Thoracic aorta (tissue), 2 donors: Measurements from ENCODE around the gene RGL1. TPM values are rescaled to one million over a fixed set of nuclear protein-coding genes. Genes with fewer than 3 reads are reported as not detected.

Source experiments
- ATAC-seq: fragments of 150-250 bp; one replicate; pipeline ENCODE4 v1.8.0; 2017; ENCODE audit warnings: low read depth; ENCODE audit not compliant: insufficient number of reproducible peaks, low FRiP score
- DNase-seq: peaks from one replicate; pipeline ENCODE4 v3.0.0-alpha.2; 2020; ENCODE audit warnings: low spot score
- H3K27ac ChIP-seq, 2 donors: fragments of 200-600 bp; sonication (generic); 1 replicate in 1 of 2; 2 replicates in 1 of 2; pipeline ENCODE4 v1.5.1; 2016; ENCODE audit warnings: mild to moderate bottlenecking in 2 of 2, moderate library complexity in 2 of 2
- H3K27me3 ChIP-seq: fragments of 200-600 bp; sonication (generic); replicated peaks from 2 replicates; pipeline ENCODE4 v1.6.0; 2016; ENCODE audit warnings: mild to moderate bottlenecking; ENCODE audit not compliant: insufficient read depth
- H3K36me3 ChIP-seq: fragments of 200-600 bp; sonication (generic); one replicate; pipeline ENCODE4 v1.5.1; 2016
- H3K4me1 ChIP-seq, 2 donors: fragments of 200-600 bp; sonication (generic); 1 replicate in 1 of 2; 2 replicates in 1 of 2; pipeline versions ENCODE4 v1.5.1 to v1.6.0; 2016; ENCODE audit warnings: low read depth in 2 of 2, mild to moderate bottlenecking in 1 of 2; ENCODE audit not compliant: control insufficient read depth in 1 of 2
- H3K4me3 ChIP-seq: fragments of 200-600 bp; sonication (generic); 2 replicates; pipeline ENCODE4 v1.5.1; 2016; ENCODE audit warnings: mild to moderate bottlenecking
- H3K9me3 ChIP-seq: fragments of 200-600 bp; sonication (generic); 2 replicates; pipeline ENCODE4 v1.5.1; 2016
- CTCF ChIP-seq: fragments of 200-600 bp; sonication (generic); IDR thresholded peaks from one replicate; pipeline ENCODE4 v1.5.1; 2019; ENCODE audit warnings: antibody characterized with exemption
- total RNA-seq, 2 donors: library from RNA; depleted of rRNA; stranded (reverse); fragments of >200 nt; gene quantifications; one replicate each; pipeline versions ENCODE4 v1.1.0 to v1.2.3, GENCODE V29; 2016

The RGL1 gene
- total RNA-seq, 2 donors from 2014 or later: 27.6 to 35.7 TPM

GRCh38 chr1:183812686-183813569, 8.0 kb downstream of the RGL1 start:
- TF ChIP-seq CTCF: no peak
- DNase-seq (no peak), ATAC-seq (no peak)
- peak overlapping the region; percentile 15 for H3K4me3 ChIP-seq
- H3K4me1 ChIP-seq: peaks cover 38 to 67% of the 10 kb centered on the region in 2 donors
- no peaks in the 10 kb centered on the region for H3K36me3 ChIP-seq
- no peaks in the 10 kb centered on the region for H3K9me3 ChIP-seq
- no peaks in the 10 kb centered on the region for H3K27me3 ChIP-seq
- H3K27ac ChIP-seq: peak overlapping the region in 1 of 2 donors; percentile 32

- no peaks in the 10 kb centered on the region for H3K27me3 ChIP-seq
- H3K4me1 ChIP-seq: peaks cover 38 to 70% of the 10 kb centered on the region in 2 donors
- H3K9me3 ChIP-seq: no peaks in the 10 kb centered on the region
- no peaks in the 10 kb centered on the region for H3K36me3 ChIP-seq
- no peak overlapping the region for H3K4me3 ChIP-seq
- peak overlapping the region in 1 of 2 donors; percentile 32 for H3K27ac ChIP-seq
- ATAC-seq (no peak), DNase-seq (no peak)
- TF ChIP-seq CTCF: no peak
Observed at GRCh38 chr1:183814121-183814681, 9.3 kb downstream of the RGL1 start.

GRCh38 chr1:183816110-183816509, 11.2 kb downstream of the RGL1 start:
- Histone ChIP-seq H3K27me3 (no peaks in the 10 kb centered on the region), H3K4me1 (peaks cover 39 to 59% of the 10 kb centered on the region in 2 donors), H3K36me3 (no peaks in the 10 kb centered on the region), H3K4me3 (no peak overlapping the region), H3K9me3 (no peaks in the 10 kb centered on the region), H3K27ac (no peak overlapping the region)
- TF ChIP-seq CTCF: no peak
- DNase-seq (no peak), ATAC-seq (no peak)

- Histone ChIP-seq H3K27ac (peak overlapping the region in 1 of 2 donors; percentile 18), H3K36me3 (no peaks in the 10 kb centered on the region), H3K4me3 (peak overlapping the region; percentile 34), H3K27me3 (no peaks in the 10 kb centered on the region), H3K4me1 (peaks cover 49 to 67% of the 10 kb centered on the region in 2 donors), H3K9me3 (no peaks in the 10 kb centered on the region)
- ATAC-seq (no peak), DNase-seq (no peak)
- TF ChIP-seq CTCF: no peak
Observed at GRCh38 chr1:183817576-183818288, 12.8 kb downstream of the RGL1 start.

- Histone ChIP-seq H3K27me3 (no peaks in the 10 kb centered on the region), H3K4me1 (peaks cover 44 to 58% of the 10 kb centered on the region in 2 donors), H3K27ac (no peak overlapping the region), H3K9me3 (no peaks in the 10 kb centered on the region), H3K4me3 (no peak overlapping the region), H3K36me3 (no peaks in the 10 kb centered on the region)
- no peak for TF ChIP-seq CTCF
- DNase-seq: no peak
- ATAC-seq: no peak
Observed at GRCh38 chr1:183819059-183819458, 14.1 kb downstream of the RGL1 start.
